ENCODE data around the gene DCAF11. TPM values are rescaled to one million over a fixed set of nuclear protein-coding genes. Genes with fewer than 3 reads are reported as not detected.

Gene DCAF11
- total RNA-seq, 1 experiment from 2014 or later, result 48.8 TPM

GRCh38 chr14:24066496-24067132, 48.0 kb upstream of the DCAF11 start:
- Mint-ChIP-seq H3K27me3 (ENCODE audit: insufficient read depth, unreplicated experiment) (peaks cover 46% of the 10 kb centered on the region), H3K27ac (ENCODE audit: low read depth, unreplicated experiment) (no peak overlapping the region), H3K36me3 (ENCODE audit: insufficient read depth, unreplicated experiment) (no peaks in the 10 kb centered on the region), H3K4me1 (ENCODE audit: insufficient read depth, unreplicated experiment) (no peaks in the 10 kb centered on the region), H3K9me3 (ENCODE audit: unreplicated experiment) (no peaks in the 10 kb centered on the region), H3K4me3 (ENCODE audit: unreplicated experiment) (no peak overlapping the region)
- DNase-seq (ENCODE audit: unreplicated experiment), result no peak
- TF ChIP-seq CTCF (IDR thresholded peaks at IDR 0.05; ENCODE audit: unreplicated experiment), result no peak
- POLR2A ChIA-PET, result no interaction called here
- CTCF ChIA-PET, result interaction anchor here (0.5 to 1.1 kb wide), 3 partner anchors 8 to 802 kb away, joined by 3 read pairs; no protein-coding TSS in a partner anchor
- no TSS peak for BruUV-seq (replicated peaks)
- intact Hi-C loops (cut with micrococcal nuclease), result no loop called here

- no peak for TF ChIP-seq CTCF (IDR thresholded peaks at IDR 0.05; ENCODE audit: unreplicated experiment)
- no TSS peak for BruUV-seq (replicated peaks)
- no peaks in the 10 kb centered on the region for H3K36me3 Mint-ChIP-seq (ENCODE audit: insufficient read depth, unreplicated experiment)
- H3K27ac Mint-ChIP-seq (ENCODE audit: low read depth, unreplicated experiment), result no peak overlapping the region
- H3K27me3 Mint-ChIP-seq (ENCODE audit: insufficient read depth, unreplicated experiment), result peaks cover 54% of the 10 kb centered on the region
- no peaks in the 10 kb centered on the region for H3K4me1 Mint-ChIP-seq (ENCODE audit: insufficient read depth, unreplicated experiment)
- H3K4me3 Mint-ChIP-seq (ENCODE audit: unreplicated experiment), result no peak overlapping the region
- H3K9me3 Mint-ChIP-seq (ENCODE audit: unreplicated experiment), result no peaks in the 10 kb centered on the region
- no peak for DNase-seq (ENCODE audit: unreplicated experiment)
- ChIA-PET CTCF (interaction anchor here (0.5 to 1.1 kb wide), 3 partner anchors 9 to 803 kb away, joined by 3 read pairs; no protein-coding TSS in a partner anchor), POLR2A (no interaction called here)
- intact Hi-C loops (cut with micrococcal nuclease), result no loop called here
Measured at GRCh38 chr14:24067133-24068082, 47.2 kb upstream of the DCAF11 start.

GRCh38 chr14:24068711-24069410, 45.7 kb upstream of the DCAF11 start:
- H3K27me3 Mint-ChIP-seq (ENCODE audit: insufficient read depth, unreplicated experiment), result peaks cover 61% of the 10 kb centered on the region
- H3K27ac Mint-ChIP-seq (ENCODE audit: low read depth, unreplicated experiment), result no peak overlapping the region
- TF ChIP-seq CTCF (IDR thresholded peaks at IDR 0.05; ENCODE audit: unreplicated experiment), result no peak
- DNase-seq (ENCODE audit: unreplicated experiment), result no peak
- BruUV-seq (replicated peaks), result no TSS peak
- H3K36me3 Mint-ChIP-seq (ENCODE audit: insufficient read depth, unreplicated experiment), result no peaks in the 10 kb centered on the region
- ChIA-PET POLR2A (no interaction called here), CTCF (interaction anchor here (0.6 to 1.2 kb wide), 4 partner anchors 11 to 54 kb away, joined by 3 to 4 read pairs (median 3); no protein-coding TSS in a partner anchor)
- no peak overlapping the region for H3K4me3 Mint-ChIP-seq (ENCODE audit: unreplicated experiment)
- intact Hi-C loops (cut with micrococcal nuclease), result no loop called here
- no peaks in the 10 kb centered on the region for H3K4me1 Mint-ChIP-seq (ENCODE audit: insufficient read depth, unreplicated experiment)
- no peaks in the 10 kb centered on the region for H3K9me3 Mint-ChIP-seq (ENCODE audit: unreplicated experiment)

GRCh38 chr14:24069411-24069735, 45.2 kb upstream of the DCAF11 start:
- no peak for DNase-seq (ENCODE audit: unreplicated experiment)
- H3K4me3 Mint-ChIP-seq (ENCODE audit: unreplicated experiment), result no peak overlapping the region
- no peaks in the 10 kb centered on the region for H3K4me1 Mint-ChIP-seq (ENCODE audit: insufficient read depth, unreplicated experiment)
- TF ChIP-seq CTCF (IDR thresholded peaks at IDR 0.05; ENCODE audit: unreplicated experiment), result no peak
- peaks cover 61% of the 10 kb centered on the region for H3K27me3 Mint-ChIP-seq (ENCODE audit: insufficient read depth, unreplicated experiment)
- ChIA-PET CTCF (interaction anchor here (0.6 to 1.0 kb wide), 3 partner anchors 13 to 55 kb away, joined by 3 to 6 read pairs (median 3); no protein-coding TSS in a partner anchor), POLR2A (no interaction called here)
- BruUV-seq (replicated peaks), result no TSS peak
- no peaks in the 10 kb centered on the region for H3K36me3 Mint-ChIP-seq (ENCODE audit: insufficient read depth, unreplicated experiment)
- no peak overlapping the region for H3K27ac Mint-ChIP-seq (ENCODE audit: low read depth, unreplicated experiment)
- no peaks in the 10 kb centered on the region for H3K9me3 Mint-ChIP-seq (ENCODE audit: unreplicated experiment)
- intact Hi-C loops (cut with micrococcal nuclease), result no loop called here
